Common myeloid progenitor, CD34-positive (primary cell): ENCODE results near the gene FNIP2.
A peak's percentile ranks its signal among the peaks of the same experiment; 100 is the strongest.

Experiments
- CTCF ChIA-PET: fragments of 350-600 bp; sonication (Branson Sonifier 250); formaldehyde crosslinking; loops from one replicate; lab custom pipeline; 2021; ENCODE audit warnings: antibody characterized with exemption; lab: Charles Lee
- POLR2A ChIA-PET: fragments of 350-600 bp; sonication (Branson Sonifier 250); formaldehyde crosslinking; loops from one replicate; lab custom pipeline; 2021; ENCODE audit warnings: antibody characterized with exemption; lab: Charles Lee
- DNase-seq, 3 donors: peaks; one replicate each; pipeline versions ENCODE4 v3.0.0 to v3.0.0-alpha.2; 2013
- H3K27ac ChIP-seq, 2 experiments: 1 replicate in 1 of 2; 2 replicates in 1 of 2; pipeline ENCODE4 v1.7.0; 2013; ENCODE audit warnings: inconsistent platforms in 2 of 2, low read length in 2 of 2, mild to moderate bottlenecking in 2 of 2, low read depth in 1 of 2, moderate library complexity in 1 of 2; ENCODE audit not compliant: severe bottlenecking in 2 of 2, insufficient read depth in 1 of 2, poor library complexity in 1 of 2
- H3K27me3 ChIP-seq, 5 experiments: replicated peaks in 2 of 5; 1 replicate in 3 of 5; 2 replicates in 2 of 5; pipeline versions ENCODE4 v1.6.1 to v1.7.0; 2013; ENCODE audit warnings: low read length in 4 of 5, mild to moderate bottlenecking in 2 of 5, moderate library complexity in 2 of 5, inconsistent platforms in 1 of 5; ENCODE audit not compliant: insufficient read depth in 5 of 5, control insufficient read depth in 4 of 5
- H3K36me3 ChIP-seq, 4 experiments: 1 replicate in 2 of 4; 2 replicates in 2 of 4; pipeline versions ENCODE4 v1.6.1 to v1.7.0; 2013; ENCODE audit warnings: low read length in 3 of 4, control low read depth in 1 of 4, mild to moderate bottlenecking in 1 of 4; ENCODE audit not compliant: control insufficient read depth in 4 of 4, insufficient read depth in 4 of 4
- H3K4me1 ChIP-seq, 4 experiments: 1 replicate in 3 of 4; 2 replicates in 1 of 4; pipeline versions ENCODE4 v1.6.1 to v1.7.1; 2013; ENCODE audit warnings: low read length in 3 of 4, mild to moderate bottlenecking in 3 of 4, control low read depth in 1 of 4, inconsistent platforms in 1 of 4, moderate library complexity in 1 of 4; ENCODE audit not compliant: control insufficient read depth in 4 of 4, insufficient read depth in 4 of 4; ENCODE audit errors: control extremely low read depth in 1 of 4
- H3K4me3 ChIP-seq, 7 experiments: 1 replicate in 4 of 7; 2 replicates in 3 of 7; pipeline versions ENCODE4 v1.5.1 to v1.7.0; 2013; ENCODE audit warnings: mild to moderate bottlenecking in 7 of 7, low read length in 6 of 7, moderate library complexity in 6 of 7, inconsistent platforms in 2 of 7, low read depth in 2 of 7, control low read depth in 1 of 7; ENCODE audit not compliant: insufficient read depth in 4 of 7, control insufficient read depth in 1 of 7; ENCODE audit errors: extremely low read depth in 1 of 7
- H3K9me3 ChIP-seq, 5 experiments: 1 replicate in 4 of 5; 2 replicates in 1 of 5; pipeline versions ENCODE4 v1.6.1 to v1.7.1; 2013; ENCODE audit warnings: low read length in 4 of 5, mild to moderate bottlenecking in 2 of 5, inconsistent platforms in 1 of 5, low read depth in 1 of 5, moderate library complexity in 1 of 5; ENCODE audit not compliant: control insufficient read depth in 4 of 5, insufficient read depth in 2 of 5; ENCODE audit errors: control extremely low read depth in 1 of 5
- WGBS: methylation state at CpG from one replicate; pipeline ENCODE4 v1.1.5; 2013; ENCODE audit not compliant: insufficient coverage; 5-methylcytosine and 5-hydroxymethylcytosine counted together

Gene FNIP2

GRCh38 chr4:158814636-158815330, 46.0 kb downstream of the FNIP2 start:
- no peak overlapping the region for H3K4me3 ChIP-seq
- H3K27me3 ChIP-seq, result no peaks in the 10 kb centered on the region
- no peaks in the 10 kb centered on the region for H3K36me3 ChIP-seq
- peaks cover 22 to 73% (median 48%) of the 10 kb centered on the region in 4 experiments for H3K4me1 ChIP-seq
- 100% methylated on average over 1 of the region's 3 CpGs for WGBS
- no peak overlapping the region for H3K27ac ChIP-seq
- no peaks in the 10 kb centered on the region for H3K9me3 ChIP-seq
- CTCF ChIA-PET, result interaction anchor here (0.7 to 2.1 kb wide), 5 partner anchors 8 to 643 kb away, joined by 3 to 10 read pairs (median 3); no protein-coding TSS in a partner anchor
- POLR2A ChIA-PET, result no interaction called here
- no peak for DNase-seq

GRCh38 chr4:158816955-158817354, 48.1 kb downstream of the FNIP2 start:
- ChIA-PET POLR2A (no interaction called here), CTCF (interaction anchor here (0.6 to 2.1 kb wide), 2 partner anchors 10 to 627 kb away, joined by 3 to 10 read pairs; no protein-coding TSS in a partner anchor)
- Histone ChIP-seq H3K36me3 (no peaks in the 10 kb centered on the region), H3K4me1 (peaks cover 7 to 64% (median 37%) of the 10 kb centered on the region in 4 experiments), H3K27me3 (no peaks in the 10 kb centered on the region), H3K4me3 (no peak overlapping the region), H3K9me3 (no peaks in the 10 kb centered on the region), H3K27ac (no peak overlapping the region)
- no CpG with 5 or more reads among the region's 1 CpG for WGBS
- peak in 1 of 3 donors; percentile 33 for DNase-seq

GRCh38 chr4:158817562-158818296, 48.9 kb downstream of the FNIP2 start:
- Histone ChIP-seq H3K4me3 (no peak overlapping the region), H3K27ac (peak overlapping the region in 1 of 2 experiments; percentile 18), H3K27me3 (no peaks in the 10 kb centered on the region), H3K36me3 (no peaks in the 10 kb centered on the region), H3K4me1 (peaks cover 4 to 59% (median 33%) of the 10 kb centered on the region in 4 experiments), H3K9me3 (no peaks in the 10 kb centered on the region)
- WGBS, result 92% methylated on average over 6 of the region's 10 CpGs
- ChIA-PET POLR2A (no interaction called here), CTCF (interaction anchor here (1.2 kb wide), 1 partner anchor 54 kb away, joined by 3 read pairs; no protein-coding TSS in a partner anchor)
- peak in 2 of 3 donors; percentile 78 to 88 for DNase-seq

- no peak for DNase-seq
- POLR2A ChIA-PET, result no interaction called here
- no peaks in the 10 kb centered on the region for H3K27me3 ChIP-seq
- H3K36me3 ChIP-seq, result no peaks in the 10 kb centered on the region
- 100% methylated on average over 1 of the region's 2 CpGs for WGBS
- no peak overlapping the region for H3K27ac ChIP-seq
- no peak overlapping the region for H3K4me3 ChIP-seq
- CTCF ChIA-PET, result interaction anchor here (0.6 to 1.3 kb wide), 4 partner anchors 8 to 55 kb away, joined by 3 to 5 read pairs (median 4); no protein-coding TSS in a partner anchor
- peaks cover 4 to 61% (median 32%) of the 10 kb centered on the region in 4 experiments for H3K4me1 ChIP-seq
- H3K9me3 ChIP-seq, result no peaks in the 10 kb centered on the region
Measured at GRCh38 chr4:158818560-158819140, 49.8 kb downstream of the FNIP2 start.

- no peak for DNase-seq
- no peak overlapping the region for H3K27ac ChIP-seq
- no peak overlapping the region for H3K4me3 ChIP-seq
- H3K27me3 ChIP-seq, result no peaks in the 10 kb centered on the region
- ChIA-PET CTCF (interaction anchor here (0.5 to 1.6 kb wide), 5 partner anchors 9 to 324 kb away, joined by 3 to 5 read pairs (median 4); no protein-coding TSS in a partner anchor), POLR2A (no interaction called here)
- H3K36me3 ChIP-seq, result no peaks in the 10 kb centered on the region
- 73% methylated on average over 1 of the region's 2 CpGs for WGBS
- peaks cover 6 to 66% (median 27%) of the 10 kb centered on the region in 4 experiments for H3K4me1 ChIP-seq
- H3K9me3 ChIP-seq, result no peaks in the 10 kb centered on the region
Measured at GRCh38 chr4:158819942-158820786, 51.3 kb downstream of the FNIP2 start.

- H3K36me3 ChIP-seq, result no peaks in the 10 kb centered on the region
- POLR2A ChIA-PET, result interaction anchor here (0.6 kb wide), 1 partner anchor 46 kb away, joined by 4 read pairs; no protein-coding TSS in a partner anchor
- no peak overlapping the region for H3K4me3 ChIP-seq
- CTCF ChIA-PET, result interaction anchor here (1.0 to 2.1 kb wide), 4 partner anchors 11 to 41 kb away, joined by 4 to 7 read pairs (median 4); no protein-coding TSS in a partner anchor
- H3K9me3 ChIP-seq, result no peaks in the 10 kb centered on the region
- H3K27me3 ChIP-seq, result no peaks in the 10 kb centered on the region
- 83% methylated on average over 2 of the region's 4 CpGs for WGBS
- peaks cover 14 to 79% (median 39%) of the 10 kb centered on the region in 4 experiments for H3K4me1 ChIP-seq
- H3K27ac ChIP-seq, result no peak overlapping the region
- no peak for DNase-seq
Measured at GRCh38 chr4:158821228-158821971, 52.6 kb downstream of the FNIP2 start.
